Stimulated activated CD8-positive, alpha-beta memory T cell treated with anti-CD3 and anti-CD28 coated beads, Interleukin-15, amount 100 ng/mL, for 48 hours (primary cell): ENCODE results near the gene WNK4.
A peak's percentile ranks its signal among the peaks of the same experiment; 100 is the strongest.
"Not testable (repeated sequence)": the region's sequence is repeated elsewhere in the genome, so short reads cannot be mapped to it uniquely, and the experiment has no call there.

ENCODE experiments used
- DNase-seq, 2 donors: peaks; one replicate each; pipeline ENCODE4 v3.0.0-alpha.2; 2020; ENCODE audit warnings: low read depth in 2 of 2

Gene WNK4

GRCh38 chr17:42779936-42780850 lies at the start of gene WNK4:
Gene WNK4, plus strand, starts transcription at chr17:42780610. Its CDS starts 89 bp downstream, at chr17:42780699.
- DNase-seq, result no peak

GRCh38 chr17:42740699-42741098 lies 39.7 kb upstream of the WNK4 start:
- no peak for DNase-seq

- DNase-seq, result not testable (repeated sequence)
Measured at GRCh38 chr17:42742916-42743315, 37.5 kb upstream of the WNK4 start.

- no peak for DNase-seq
Measured at GRCh38 chr17:42743595-42744282, 36.7 kb upstream of the WNK4 start.

- peak; percentile 59 to 60 for DNase-seq
Measured at GRCh38 chr17:42744283-42744805, 36.1 kb upstream of the WNK4 start.

GRCh38 chr17:42744806-42745617 lies 35.4 kb upstream of the WNK4 start, which contains the start of gene EZH1:
Gene EZH1, minus strand, starts transcription at chr17:42745040. Its CDS starts 16,099 bp downstream, at chr17:42728941.
- DNase-seq, result peak; percentile 89 to 91

- no peak for DNase-seq
Measured at GRCh38 chr17:42748202-42748907, 32.1 kb upstream of the WNK4 start.

GRCh38 chr17:42748908-42749798 lies 31.3 kb upstream of the WNK4 start:
- DNase-seq, result no peak

- no peak for DNase-seq
Measured at GRCh38 chr17:42750739-42751344, 29.6 kb upstream of the WNK4 start.

GRCh38 chr17:42751628-42752027 lies 28.8 kb upstream of the WNK4 start:
- DNase-seq, result no peak

GRCh38 chr17:42754782-42755181 lies 25.6 kb upstream of the WNK4 start:
- DNase-seq, result no peak

- DNase-seq, result no peak
Measured at GRCh38 chr17:42759982-42760651, 20.3 kb upstream of the WNK4 start.

- no peak for DNase-seq
Measured at GRCh38 chr17:42760652-42761581, 19.5 kb upstream of the WNK4 start, which contains the start of gene RAMP2. Gene RAMP2, plus strand, starts transcription at chr17:42761227. Its CDS starts 35 bp downstream, at chr17:42761262.

GRCh38 chr17:42761638-42762037 lies 18.8 kb upstream of the WNK4 start:
- no peak for DNase-seq

- no peak for DNase-seq
Measured at GRCh38 chr17:42766124-42766523, 14.3 kb upstream of the WNK4 start.

- DNase-seq, result no peak
Measured at GRCh38 chr17:42767512-42767911, 12.9 kb upstream of the WNK4 start.

- DNase-seq, result not testable (repeated sequence)
Measured at GRCh38 chr17:42768006-42768405, 12.4 kb upstream of the WNK4 start.

- DNase-seq, result not testable (repeated sequence)
Measured at GRCh38 chr17:42769964-42770363, 10.4 kb upstream of the WNK4 start.
